Measurements from ENCODE around the gene DNAH5.

- TF ChIP-seq CTCF (conservative IDR thresholded peaks at IDR 0.05 in 1 of 2, IDR thresholded peaks at IDR 0.05 in 1 of 2; ENCODE audit: extremely low read depth in 1 of 2, insufficient read depth in 1 of 2, low read depth in 1 of 2, low read length in 2 of 2) (no peak), EZH2 (IDR thresholded peaks at IDR 0.05; ENCODE audit: borderline replicate concordance, low read length) (no peak)
Observed at GRCh38 chr5:13658761-13659160, 285.7 kb downstream of the DNAH5 start.

Data from mammary epithelial cell (primary cell).